ENCODE measurements around the gene HSPA12B.

HSPA12B gene

DNA sequence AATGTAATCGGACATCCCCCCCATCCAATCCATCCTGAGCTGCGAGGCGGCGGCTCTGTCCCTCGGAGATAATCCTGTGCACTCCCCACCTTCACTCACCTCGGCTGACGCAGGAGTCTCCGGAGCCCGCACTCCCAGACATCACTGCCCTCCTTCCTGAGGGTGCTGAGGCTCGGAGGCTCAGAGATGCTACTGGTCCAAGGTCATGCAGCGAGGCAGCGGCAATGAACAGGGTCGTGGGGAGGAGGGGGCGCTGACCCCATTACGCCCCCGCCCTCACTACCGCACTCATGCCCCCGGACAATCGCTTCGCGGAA, 34.6 kb downstream of the HSPA12B start:
- DNase-seq (ENCODE audit: low spot score), result peak; percentile 75

DNA sequence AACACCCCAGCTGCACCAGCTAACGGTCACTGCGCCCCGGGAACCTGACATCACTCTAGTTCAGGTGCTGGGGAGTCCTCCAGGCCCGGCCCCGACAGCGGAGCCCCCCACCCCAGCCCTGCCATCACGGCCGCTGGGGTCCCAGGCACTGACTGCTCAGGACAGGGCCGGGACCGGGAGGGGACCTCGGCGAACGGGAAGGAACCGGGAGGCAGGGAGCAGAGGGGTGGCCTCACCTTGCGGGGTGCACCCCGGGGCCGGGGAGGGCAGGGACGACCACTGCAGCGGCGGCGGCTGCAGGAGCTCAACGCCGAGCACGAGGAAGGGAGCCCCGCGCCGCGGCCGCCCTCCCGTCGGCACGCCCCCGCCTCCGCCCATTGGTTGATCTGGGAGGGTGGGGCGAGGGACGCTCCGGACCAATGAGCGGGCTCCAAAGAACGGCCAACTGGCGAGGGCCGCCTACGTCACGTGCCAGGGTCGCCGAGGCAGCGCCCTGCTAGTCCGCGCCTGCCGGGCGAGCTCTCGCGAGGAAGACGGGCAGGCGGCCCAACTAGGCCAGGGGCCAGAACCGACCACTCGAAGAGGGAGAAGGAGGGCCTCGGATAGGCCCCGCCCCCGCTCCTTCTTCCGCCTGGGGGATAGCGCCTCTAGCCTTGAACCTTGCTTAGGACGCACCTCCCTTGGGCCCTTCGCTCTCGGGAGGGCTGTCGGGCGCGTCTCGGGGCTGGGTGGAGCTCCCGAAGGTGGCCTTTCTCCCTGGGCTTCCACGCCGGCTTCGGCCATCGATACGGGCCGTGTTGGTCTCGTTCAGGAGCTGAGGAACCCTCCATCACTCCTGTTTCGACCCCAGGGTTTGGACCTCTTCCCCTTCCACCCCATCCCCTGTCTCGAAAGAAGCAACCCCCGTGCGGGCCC, 35.2 kb downstream of the HSPA12B start, which contains the start of gene ADISSP:
Gene ADISSP, minus strand, starts transcription at position 327 of the 915 bp plus-strand sequence. CDS start 7,653 bp downstream, outside the sequence.
- peak; percentile 97 for DNase-seq (ENCODE audit: low spot score)

DNA sequence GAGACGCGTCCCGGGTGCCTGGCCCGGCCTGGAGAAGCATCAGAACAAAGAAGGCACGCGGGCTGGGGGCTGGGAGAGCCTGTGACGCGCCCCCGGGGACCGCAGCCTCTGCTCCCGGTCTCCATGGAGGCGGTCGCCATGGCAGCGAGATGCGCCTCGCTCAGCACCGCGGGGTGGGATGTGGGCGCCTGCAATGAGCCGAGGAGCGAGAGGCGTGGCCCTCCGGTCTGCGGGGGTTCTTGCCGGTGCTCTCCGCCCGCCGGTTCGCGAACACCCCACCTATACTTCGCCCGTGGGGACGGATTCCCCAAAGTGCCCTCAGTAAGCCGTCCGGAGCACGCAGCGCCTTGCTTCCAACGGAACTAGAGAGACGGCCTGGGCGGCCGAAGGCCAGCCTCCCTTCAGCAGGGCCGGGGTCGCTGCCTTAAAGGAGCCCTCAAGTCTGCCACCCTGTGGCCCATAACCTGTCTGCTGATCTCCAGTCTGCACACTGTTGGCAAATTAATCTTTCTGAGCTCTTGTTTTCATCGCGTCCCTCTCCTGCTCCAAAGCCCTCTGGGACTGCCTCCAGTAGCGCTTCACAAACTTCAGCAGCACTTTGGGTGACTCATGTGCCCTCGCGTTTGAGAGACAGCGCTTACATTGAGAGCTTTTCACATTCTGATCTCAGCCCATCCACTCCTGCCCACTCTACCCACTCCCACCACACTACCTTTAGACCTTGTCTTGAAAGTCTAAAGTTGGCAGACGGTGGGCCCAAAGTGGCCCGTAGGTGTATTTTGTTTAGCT, 36.1 kb downstream of the HSPA12B start:
- DNase-seq (ENCODE audit: low spot score), result peak; percentile 52

DNA sequence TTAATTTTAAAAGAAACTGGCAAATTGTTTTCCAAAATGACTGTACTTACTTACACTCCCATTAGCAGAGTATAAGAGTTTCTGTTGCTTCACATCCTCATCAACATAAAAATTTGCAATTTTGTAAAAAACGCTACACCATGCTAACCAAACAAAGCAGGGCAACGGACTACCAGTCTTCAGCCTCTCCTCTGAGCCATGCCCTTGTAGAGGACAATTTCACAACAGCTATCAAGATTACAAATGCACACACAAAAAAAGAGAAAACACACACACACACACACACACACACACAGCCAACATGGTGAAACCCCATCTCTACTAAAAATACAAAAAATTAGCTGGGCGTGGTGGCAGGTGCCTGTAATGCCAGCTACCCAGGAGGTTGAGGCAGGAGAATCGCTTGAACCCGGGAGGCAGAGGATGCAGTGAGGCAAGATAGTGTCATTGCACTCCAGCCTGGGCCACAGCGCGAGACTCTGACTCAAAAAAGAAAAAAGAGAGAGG, 39.1 kb downstream of the HSPA12B start:
- no peak for DNase-seq (ENCODE audit: low spot score)

DNA sequence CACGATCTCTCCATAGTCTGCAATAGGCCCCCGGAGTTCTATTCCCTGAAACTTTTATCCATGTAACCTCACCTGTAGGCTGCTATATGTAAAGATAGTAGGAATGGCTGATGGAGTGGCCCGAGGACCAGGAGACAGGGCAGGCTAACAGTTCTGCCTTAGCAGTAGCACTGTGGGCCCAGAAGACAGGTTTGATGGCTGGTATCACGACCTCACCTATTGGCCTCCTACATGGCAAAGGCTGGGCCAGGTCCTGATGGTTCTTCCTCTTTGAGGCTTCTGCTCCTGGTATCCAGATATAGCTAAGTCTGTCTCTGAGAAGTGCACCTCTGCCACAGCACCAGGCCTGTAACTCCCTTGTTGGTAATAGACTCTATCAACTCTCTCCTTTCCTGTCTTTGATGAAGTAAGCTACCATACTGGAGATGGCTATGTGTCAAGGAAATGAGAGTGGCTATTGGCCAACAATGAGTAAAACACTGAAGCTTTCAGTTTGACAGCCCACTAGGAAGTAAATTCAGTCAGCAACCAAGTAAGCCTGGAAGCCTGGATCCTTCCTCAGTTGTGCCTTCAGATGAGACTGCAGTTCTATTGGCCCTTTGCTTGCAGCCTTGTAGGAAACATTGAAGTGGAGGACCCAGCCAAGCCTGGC, 43.1 kb downstream of the HSPA12B start:
- DNase-seq (ENCODE audit: low spot score), result no peak

DNA sequence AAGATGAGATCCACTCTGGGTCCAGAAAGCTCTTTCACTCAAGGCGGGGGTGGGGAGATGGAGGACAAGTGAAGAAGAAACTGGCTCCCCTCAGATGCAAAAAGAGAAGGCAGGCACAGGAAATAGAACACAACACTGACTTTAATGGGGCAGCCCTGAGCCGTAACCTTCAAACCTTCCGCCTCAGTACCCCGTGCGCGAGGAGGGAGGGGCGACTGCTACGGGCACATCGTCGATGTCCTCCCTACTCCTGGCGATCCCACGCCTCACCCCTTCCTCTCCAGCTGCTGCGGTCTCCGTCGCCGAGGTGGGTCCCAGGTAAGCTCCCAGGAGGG, 44.9 kb downstream of the HSPA12B start:
- no peak for DNase-seq (ENCODE audit: low spot score)

DNA sequence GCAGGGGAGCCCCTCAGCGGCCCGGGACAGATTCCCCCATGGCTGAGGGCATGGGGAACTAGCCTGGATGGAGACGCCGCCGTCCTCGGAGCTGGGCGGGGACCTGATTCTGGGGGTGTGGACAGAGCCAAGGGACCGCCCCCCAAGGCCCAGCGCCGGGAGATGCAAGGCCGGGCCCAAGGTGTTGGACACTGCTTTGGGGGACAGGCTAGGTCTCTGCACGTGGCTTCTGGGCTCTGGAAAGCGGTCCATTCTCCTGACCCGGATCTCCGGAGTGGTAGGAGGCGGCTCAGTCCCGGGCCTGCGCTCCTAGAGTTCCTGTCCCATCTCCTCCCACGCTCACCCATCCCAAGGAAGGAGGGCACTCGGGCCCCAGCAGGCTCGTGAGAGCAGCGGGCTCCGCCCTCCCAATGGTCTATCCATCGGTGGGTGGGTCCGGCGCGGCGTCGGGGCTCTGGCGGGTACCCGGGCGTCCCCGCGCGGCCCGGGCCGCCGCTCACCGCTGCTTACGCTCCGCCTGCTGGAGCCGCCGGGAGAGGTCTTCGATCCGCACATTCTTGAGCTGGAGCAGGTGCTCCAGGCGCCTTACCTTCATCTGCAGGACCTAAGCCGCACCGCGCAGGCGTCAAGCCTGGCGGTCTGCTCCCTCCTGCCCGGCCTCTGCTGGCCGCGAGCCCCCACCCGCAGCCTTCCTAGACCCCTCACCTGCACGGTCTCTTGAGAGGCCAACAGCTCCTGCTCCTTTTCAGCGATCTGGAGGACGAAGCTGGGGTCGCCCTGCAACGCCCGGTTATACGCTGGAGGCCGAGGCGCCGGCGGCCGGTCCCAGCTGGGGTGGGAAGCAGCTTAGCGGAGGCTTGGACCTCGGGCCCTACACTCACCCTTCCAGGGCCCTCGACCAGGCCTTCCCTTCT, 45.5 kb downstream of the HSPA12B start:
- DNase-seq (ENCODE audit: low spot score), result no peak

DNA sequence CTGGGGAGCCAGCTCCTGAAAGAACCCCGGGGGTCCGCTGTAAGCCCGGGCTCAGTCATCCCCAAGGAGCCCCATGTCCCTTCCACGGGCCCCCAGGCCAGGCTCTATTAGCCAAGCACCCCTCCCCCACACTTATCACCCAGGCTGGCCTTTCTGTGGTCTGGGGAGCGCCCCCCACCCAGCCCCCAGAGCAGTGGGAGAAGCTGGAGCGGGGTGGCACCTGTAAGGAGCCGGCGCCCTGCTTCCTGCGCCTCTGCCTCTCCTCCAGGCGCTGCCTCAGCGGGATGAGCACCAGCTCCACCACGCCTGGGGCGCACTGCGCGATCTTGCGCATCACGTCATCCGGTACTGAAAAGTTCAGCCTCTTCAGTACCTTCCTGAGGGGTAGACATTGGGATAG, 46.5 kb downstream of the HSPA12B start:
- no peak for DNase-seq (ENCODE audit: low spot score)

DNA sequence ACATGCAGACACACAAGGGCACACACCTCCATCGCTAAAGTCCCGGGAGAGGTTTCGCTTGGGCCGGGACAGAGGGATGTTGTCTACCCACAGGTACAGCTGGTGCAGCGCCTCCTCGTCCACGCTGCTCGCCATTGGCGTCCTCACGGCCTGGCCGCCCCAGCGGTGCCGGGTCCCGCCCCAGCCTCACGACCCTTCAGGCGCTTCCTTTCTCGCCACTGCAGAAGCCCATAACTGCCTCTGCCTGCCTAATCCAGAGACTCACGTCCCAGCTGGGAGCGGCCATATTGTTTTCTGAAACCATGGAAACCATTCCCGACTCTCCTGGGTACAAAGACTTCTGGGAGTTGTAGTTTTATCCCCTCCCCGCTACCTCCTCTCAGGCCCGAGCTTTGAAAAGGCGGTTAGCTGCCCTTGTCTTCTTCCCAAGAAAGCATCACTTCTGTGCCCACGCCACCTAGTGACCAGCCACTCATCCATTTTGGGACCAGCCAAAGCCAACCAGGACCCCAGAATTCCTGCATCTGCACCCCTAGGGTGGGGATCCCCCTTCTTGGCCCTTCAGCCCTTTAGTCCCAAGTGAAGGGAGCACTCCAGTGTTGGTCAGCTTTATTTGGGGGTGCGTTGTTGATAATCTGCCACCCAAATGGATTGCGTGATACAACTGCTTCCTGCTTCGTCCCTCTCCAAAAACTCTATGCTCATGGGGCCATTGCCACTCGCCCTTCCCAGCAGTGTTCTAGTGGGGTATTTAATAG, 48.8 kb downstream of the HSPA12B start, which contains the start of gene SPEF1:
Gene SPEF1, minus strand, starts transcription at position 296 of the 758 bp plus-strand sequence. Its CDS starts 161 bp downstream, at position 135.
- DNase-seq (ENCODE audit: low spot score), result peak; percentile 82

DNA sequence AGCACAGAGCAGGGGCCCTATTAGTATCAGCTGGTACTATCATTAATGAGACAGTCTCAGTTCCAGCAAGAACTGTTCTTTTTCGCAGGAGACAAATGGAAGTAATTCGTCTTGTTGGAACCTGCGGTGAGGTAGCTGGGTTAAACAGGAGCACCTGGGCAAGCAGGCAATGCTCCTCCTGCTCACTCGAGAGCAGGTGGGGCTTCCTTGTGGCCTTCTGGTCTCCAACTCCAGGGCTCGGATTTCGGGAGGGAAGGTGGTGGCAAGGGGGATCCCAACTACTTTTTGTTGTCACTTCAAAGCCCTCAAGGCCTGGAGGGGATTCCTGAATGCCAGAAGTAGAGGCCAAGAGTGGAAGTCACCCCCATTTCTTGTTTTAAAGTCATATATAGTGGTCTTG, 50.1 kb downstream of the HSPA12B start:
- DNase-seq (ENCODE audit: low spot score), result no peak

DNA sequence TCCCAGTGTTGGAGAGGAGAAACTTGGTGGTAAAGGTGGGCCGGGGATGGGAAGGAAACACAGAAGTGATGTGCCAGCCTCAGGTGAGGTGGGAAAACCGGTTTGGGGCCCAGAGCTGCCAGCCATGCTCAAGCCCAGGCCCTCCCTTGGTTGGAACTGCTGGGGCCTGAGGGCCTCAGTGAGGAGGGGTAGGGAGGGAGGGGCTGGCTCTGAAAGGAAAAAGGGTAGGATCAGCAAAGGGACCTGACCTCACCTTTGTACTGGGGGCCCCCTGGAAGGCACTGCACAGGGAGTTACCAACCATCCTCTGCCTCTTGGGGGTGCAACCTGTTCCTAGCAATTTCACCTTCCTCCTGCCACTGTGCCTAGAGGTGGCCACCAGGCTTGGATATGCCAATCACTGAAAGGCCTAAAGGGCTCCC, 50.6 kb downstream of the HSPA12B start:
- no peak for DNase-seq (ENCODE audit: low spot score)

DNA sequence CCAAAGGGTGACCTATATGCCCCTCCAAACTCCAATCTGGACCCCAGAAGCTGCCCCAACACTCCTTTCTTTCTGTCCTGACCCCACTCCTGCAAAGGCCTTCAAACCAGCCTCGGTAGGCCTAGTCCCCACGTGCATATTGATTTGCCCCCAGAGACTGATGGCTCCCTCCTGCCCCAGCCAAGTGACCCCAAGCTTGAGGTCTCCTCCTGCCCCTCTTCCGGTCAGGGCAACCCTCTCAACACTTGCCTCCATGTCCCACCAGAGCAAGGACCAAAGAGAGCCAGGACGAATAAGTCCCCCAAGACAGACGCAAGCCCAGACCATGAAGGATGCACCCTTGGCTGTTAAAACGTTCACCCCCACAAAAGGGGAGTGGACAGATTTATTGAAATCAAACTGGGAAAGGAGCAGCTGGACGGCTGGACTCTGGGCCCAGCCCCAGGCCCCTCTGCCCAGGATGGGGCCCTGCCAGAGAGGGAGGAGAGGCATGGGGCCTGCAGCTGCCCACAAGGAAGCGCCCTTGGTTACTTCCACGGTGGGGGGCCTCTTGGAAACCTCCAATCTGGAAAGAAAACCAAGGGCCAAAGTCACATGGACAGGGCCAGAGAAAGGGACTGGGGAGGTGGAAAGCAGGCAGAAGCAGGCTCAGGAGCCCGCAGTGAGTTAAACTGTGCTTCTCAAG, 51.2 kb downstream of the HSPA12B start:
- no peak for DNase-seq (ENCODE audit: low spot score)

DNA sequence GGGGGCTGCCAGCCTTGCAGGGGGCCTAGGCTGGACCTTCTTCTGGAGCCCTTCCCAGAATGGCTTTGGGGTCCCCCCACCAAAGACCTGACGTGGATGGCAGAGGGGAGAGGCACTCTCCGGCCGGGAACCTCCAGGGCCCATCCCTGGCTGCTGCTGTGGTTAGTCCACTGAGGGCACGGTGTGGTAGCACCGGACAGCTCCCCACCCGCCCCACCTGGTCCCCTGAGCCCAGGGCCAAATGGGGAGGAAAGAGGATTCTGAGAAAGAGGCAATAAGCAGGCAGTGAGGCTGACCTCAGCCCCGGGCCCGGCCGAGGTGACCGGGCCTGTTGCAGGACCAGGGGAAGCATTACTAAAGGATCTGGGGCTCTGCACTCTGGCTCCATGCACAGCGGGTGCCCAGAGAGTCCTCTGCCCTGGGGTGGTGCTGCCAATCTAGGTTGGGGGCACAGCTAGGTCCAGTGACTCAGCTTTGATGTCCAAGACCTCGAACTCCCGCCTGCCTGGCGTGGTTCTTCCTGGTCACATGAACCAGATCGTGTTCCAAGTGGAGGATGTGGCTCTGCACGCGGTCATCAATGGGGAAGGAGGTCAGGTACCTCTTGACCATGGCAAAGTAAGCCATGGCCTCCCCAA, 51.9 kb downstream of the HSPA12B start:
- DNase-seq (ENCODE audit: low spot score), result no peak

DNA sequence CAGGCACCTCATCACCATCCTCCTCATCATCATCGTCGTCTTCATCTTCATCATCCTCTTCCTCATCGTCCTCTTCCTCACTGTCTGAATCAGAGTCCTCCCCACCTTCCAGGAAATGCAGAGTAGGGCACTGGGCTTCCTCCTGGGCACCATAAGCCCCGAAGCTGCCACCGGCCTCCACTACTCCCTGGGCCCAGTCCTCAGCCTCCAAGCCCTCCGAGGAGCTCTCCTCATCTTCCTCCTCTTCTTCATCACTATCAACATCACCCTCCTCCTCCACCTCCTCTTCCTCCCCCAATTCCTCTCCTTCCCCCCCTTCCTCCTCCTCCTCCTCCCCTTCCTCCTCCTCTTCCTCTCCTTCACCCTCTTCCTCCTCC, 52.4 kb downstream of the HSPA12B start:
- no peak for DNase-seq (ENCODE audit: low spot score)

DNA sequence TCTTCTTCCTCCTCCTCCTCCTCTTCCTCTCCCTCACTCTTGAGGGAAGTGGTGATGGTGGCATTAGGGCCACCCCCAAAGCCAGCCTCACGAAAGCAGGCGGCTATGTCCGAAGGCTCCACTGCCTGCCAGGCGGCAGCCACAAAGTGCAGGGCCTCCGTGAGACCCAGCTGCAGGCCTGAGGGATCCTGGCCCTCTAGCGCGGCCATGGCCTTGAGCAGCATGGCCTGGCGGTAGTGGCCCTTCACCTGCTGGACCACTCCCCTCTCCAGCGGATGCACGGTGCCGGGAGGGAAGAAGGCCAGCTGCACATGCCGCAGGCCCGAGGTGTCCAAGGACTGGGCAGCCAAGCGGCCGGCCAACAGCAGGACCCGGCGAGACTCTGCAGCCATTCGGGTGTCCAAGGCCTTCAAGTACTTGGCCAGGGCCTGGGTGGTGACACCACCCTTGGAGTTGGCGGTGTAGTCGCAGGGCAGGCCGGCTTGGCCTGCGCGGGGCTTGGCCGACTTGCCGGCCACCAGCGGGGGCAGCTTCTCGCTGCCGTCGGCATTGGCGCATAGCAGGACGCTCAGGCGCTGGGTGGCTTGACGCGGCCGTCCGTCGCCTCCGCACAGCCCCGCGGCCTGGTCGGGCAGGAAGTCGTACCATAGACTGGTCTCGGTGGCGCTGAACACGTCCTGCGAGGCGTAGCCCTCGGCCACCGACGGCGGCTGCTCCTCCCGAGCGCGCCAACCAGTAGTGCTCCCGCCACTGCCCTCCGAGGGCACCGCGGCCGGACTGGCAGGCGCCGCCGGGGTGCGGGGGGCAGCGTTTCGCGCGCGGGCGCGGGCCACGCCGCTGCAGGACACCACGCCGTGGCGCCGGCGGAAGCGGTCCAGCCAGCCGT, 53.0 kb downstream of the HSPA12B start:
- DNase-seq (ENCODE audit: low spot score), result no peak

DNA sequence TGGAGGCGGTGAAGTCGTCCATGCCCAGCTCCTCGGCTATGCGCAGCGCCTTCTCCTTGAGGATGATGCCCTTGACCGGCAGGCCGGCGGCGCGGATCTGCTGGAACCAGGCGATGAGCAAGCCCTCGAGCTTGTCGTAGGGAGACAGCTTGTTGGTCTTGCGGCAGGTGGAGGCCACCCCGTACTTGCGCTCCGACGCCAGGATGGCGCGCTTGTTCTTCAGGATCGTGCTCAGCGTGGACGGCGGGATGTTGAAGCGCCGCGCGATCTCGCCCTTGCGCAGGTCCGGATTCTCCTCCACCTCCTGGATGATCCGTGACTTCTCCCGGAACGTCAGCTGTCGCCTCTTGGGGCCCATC, 53.6 kb downstream of the HSPA12B start:
- peak; percentile 38 for DNase-seq (ENCODE audit: low spot score)

DNA sequence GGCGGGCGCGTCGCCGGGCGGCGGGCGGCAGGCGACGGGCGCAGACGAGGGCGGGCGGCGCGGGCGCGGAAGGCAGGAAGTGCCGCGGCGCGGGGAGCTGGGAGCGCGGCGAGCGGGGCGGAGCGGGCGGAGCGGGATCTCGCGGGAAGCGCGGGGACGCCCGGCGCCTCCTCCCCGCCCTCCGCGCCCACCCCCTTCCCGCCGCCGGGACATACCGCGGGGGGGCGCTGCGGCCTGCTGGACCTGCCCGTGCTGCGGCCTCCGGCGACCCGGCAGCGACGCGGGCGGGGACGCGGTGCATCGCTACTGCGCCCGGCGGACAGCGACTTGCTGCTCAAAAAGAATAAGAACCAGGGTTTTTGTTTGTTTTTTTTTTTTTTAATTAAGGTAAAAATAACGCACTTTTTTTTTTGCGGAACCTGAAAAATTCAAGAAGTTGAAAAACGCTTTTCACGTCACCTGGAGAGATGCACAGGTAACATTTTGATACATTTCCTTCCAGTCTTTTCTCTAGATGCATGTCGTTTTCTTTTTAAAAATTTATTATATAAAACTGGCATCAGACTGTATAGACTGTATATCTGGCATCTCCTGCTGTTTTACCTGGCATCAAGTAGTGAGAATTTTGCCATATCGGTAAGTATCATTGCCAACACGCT, 54.3 kb downstream of the HSPA12B start, which contains the start of gene CENPB:
Gene CENPB, minus strand, starts transcription at position 76 of the 659 bp plus-strand sequence. CDS start 257 bp downstream, outside the sequence.
- peak; percentile 82 for DNase-seq (ENCODE audit: low spot score)
